HL-60/S4 (cell line): Measurements from ENCODE around the gene POLR2E.

ENCODE experiments used
- in situ Hi-C: fragments of 300-500 bp; cut with MboI; formaldehyde crosslinking; loops from 2 replicates; pipeline ENCODE4 v1.14.3; 2022; ENCODE audit warnings: low sequenced_read_pairs

POLR2E gene

GRCh38 chr19:1082165-1082927, 12.8 kb downstream of the POLR2E start:
- in situ Hi-C loops, result no loop called here

GRCh38 chr19:1081301-1082164, 13.6 kb downstream of the POLR2E start:
- in situ Hi-C loops, result no loop called here

- in situ Hi-C loops, result no loop called here
Observed at GRCh38 chr19:1080360-1081161, 14.6 kb downstream of the POLR2E start.

GRCh38 chr19:1079566-1080111, 15.5 kb downstream of the POLR2E start:
- in situ Hi-C loops, result no loop called here

- in situ Hi-C loops, result no loop called here
Observed at GRCh38 chr19:1076951-1077350, 18.2 kb downstream of the POLR2E start.

GRCh38 chr19:1076046-1076386, 19.2 kb downstream of the POLR2E start:
- in situ Hi-C loops, result no loop called here

- in situ Hi-C loops, result no loop called here
Observed at GRCh38 chr19:1074544-1075283, 20.5 kb downstream of the POLR2E start.

GRCh38 chr19:1073956-1074517, 21.1 kb downstream of the POLR2E start:
- in situ Hi-C loops, result no loop called here

- in situ Hi-C loops, result no loop called here
Observed at GRCh38 chr19:1073063-1073955, 21.9 kb downstream of the POLR2E start.

- in situ Hi-C loops, result no loop called here
Observed at GRCh38 chr19:1072371-1073015, 22.7 kb downstream of the POLR2E start.

GRCh38 chr19:1070931-1071791, 24.0 kb downstream of the POLR2E start:
- in situ Hi-C loops, result no loop called here

GRCh38 chr19:1070576-1070930, 24.6 kb downstream of the POLR2E start:
- in situ Hi-C loops, result no loop called here

- in situ Hi-C loops, result no loop called here
Observed at GRCh38 chr19:1069009-1069779, 26.0 kb downstream of the POLR2E start.

- in situ Hi-C loops, result no loop called here
Observed at GRCh38 chr19:1068009-1069001, 26.9 kb downstream of the POLR2E start.

- in situ Hi-C loops, result no loop called here
Observed at GRCh38 chr19:1067341-1067957, 27.7 kb downstream of the POLR2E start.
